HG02623 (cell line): ENCODE data around the gene ARF4.

Experiments used
- ATAC-seq: cut with Tn5 transposase; IDR thresholded peaks from one replicate; pipeline ENCODE4 v1.9.1; 2021; ENCODE audit warnings: moderate library complexity; ENCODE audit not compliant: unreplicated experiment

Gene ARF4

GRCh38 chr3:57582474-57583168 is 14.5 kb downstream of the ARF4 start:
- no peak for ATAC-seq

- ATAC-seq = no peak
Observed at GRCh38 chr3:57577801-57578200, 19.3 kb downstream of the ARF4 start.

- no peak for ATAC-seq
Observed at GRCh38 chr3:57575966-57576626, 21.0 kb downstream of the ARF4 start.

GRCh38 chr3:57572096-57572495 is 25.0 kb downstream of the ARF4 start:
- ATAC-seq = no peak

GRCh38 chr3:57570878-57571277 is 26.3 kb downstream of the ARF4 start:
- no peak for ATAC-seq

GRCh38 chr3:57569859-57570450 is 27.2 kb downstream of the ARF4 start:
- no peak for ATAC-seq

- ATAC-seq = no peak
Observed at GRCh38 chr3:57559526-57559925, 37.6 kb downstream of the ARF4 start.

GRCh38 chr3:57557085-57557537 is 40.0 kb downstream of the ARF4 start:
- no peak for ATAC-seq

GRCh38 chr3:57556459-57557084 is 40.6 kb downstream of the ARF4 start:
- peak; percentile 20 for ATAC-seq

GRCh38 chr3:57555738-57556458 is 41.2 kb downstream of the ARF4 start, which contains the start of gene PDE12:
Gene PDE12 (plus strand): TSS chr3:57556274. CDS start chr3:57556380, 106 bp downstream.
- peak; percentile 80 for ATAC-seq

- no peak for ATAC-seq
Observed at GRCh38 chr3:57555306-57555705, 41.8 kb downstream of the ARF4 start.

- ATAC-seq = no peak
Observed at GRCh38 chr3:57546616-57547015, 50.5 kb downstream of the ARF4 start.

- ATAC-seq = no peak
Observed at GRCh38 chr3:57545636-57546268, 51.4 kb downstream of the ARF4 start.

- ATAC-seq = no peak
Observed at GRCh38 chr3:57544181-57545125, 52.7 kb downstream of the ARF4 start, which contains the start of gene DNAH12. Gene DNAH12 (minus strand): TSS chr3:57544344. CDS start chr3:57542870, 1,474 bp downstream.

- no peak for ATAC-seq
Observed at GRCh38 chr3:57538465-57538864, 58.7 kb downstream of the ARF4 start.

- ATAC-seq = no peak
Observed at GRCh38 chr3:57530071-57530608, 67.0 kb downstream of the ARF4 start.
